Kidney (tissue), 14 donors: ENCODE measurements around the gene ADCY10. TPM values are rescaled to one million over a fixed set of nuclear protein-coding genes. Genes with fewer than 3 reads are reported as not detected.
A peak's percentile ranks its signal among the peaks of the same experiment; 100 is the strongest.
"Not testable (repeated sequence)": the region's sequence is repeated elsewhere in the genome, so short reads cannot be mapped to it uniquely, and the experiment has no call there.

Experiments
- DNase-seq, 5 donors: peaks; one replicate each; pipeline ENCODE4 v3.0.0-alpha.2; 2013 to 2020
- FAIRE-seq: peaks from 2 replicates; lab custom pipeline; 2012; peaks lifted over from hg19 to GRCh38; lab: Jason Lieb, UNC
- H3K27ac ChIP-seq, 2 donors: one replicate each; pipeline ENCODE4 v1.7.0; 2013; ENCODE audit warnings: low read depth in 2 of 2, low read length in 2 of 2, inconsistent platforms in 1 of 2
- H3K27me3 ChIP-seq: one replicate; pipeline ENCODE4 v1.7.1; 2013; ENCODE audit warnings: low read length, inconsistent platforms; ENCODE audit not compliant: control insufficient read depth, insufficient read depth
- H3K36me3 ChIP-seq, 3 donors: one replicate each; pipeline versions ENCODE4 v1.7.0 to v1.7.1; 2013; ENCODE audit warnings: low read length in 3 of 3, control low read depth in 1 of 3, inconsistent platforms in 1 of 3; ENCODE audit not compliant: insufficient read depth in 3 of 3, control insufficient read depth in 2 of 3
- H3K4me1 ChIP-seq, 3 donors: one replicate each; pipeline versions ENCODE4 v1.7.0 to v1.7.1; 2013; ENCODE audit warnings: low read length in 3 of 3, inconsistent platforms in 1 of 3, low read depth in 1 of 3; ENCODE audit not compliant: control insufficient read depth in 2 of 3, insufficient read depth in 2 of 3
- H3K4me3 ChIP-seq, 3 donors: one replicate each; pipeline versions ENCODE4 v1.7.0 to v1.8.1; 2013; ENCODE audit warnings: low read length in 3 of 3, control low read depth in 1 of 3, inconsistent platforms in 1 of 3
- H3K9ac ChIP-seq, 3 donors: one replicate each; pipeline versions ENCODE4 v1.7.0 to v1.7.1; 2013; ENCODE audit warnings: low read length in 3 of 3, control low read depth in 1 of 3, inconsistent platforms in 1 of 3
- H3K9me3 ChIP-seq, 3 donors: one replicate each; pipeline versions ENCODE4 v1.7.0 to v1.7.1; 2013; ENCODE audit warnings: low read length in 3 of 3, control low read depth in 1 of 3, inconsistent platforms in 1 of 3; ENCODE audit not compliant: control insufficient read depth in 2 of 3, insufficient read depth in 1 of 3
- intact Hi-C: fragments of 100-400 bp; cut with DNase I; formaldehyde crosslinking; loops from one replicate; pipeline ENCODE4 v1.11.1; 2022
- polyA plus RNA-seq: library from polyadenylated mRNA; stranded (reverse); fragments of 350-450 nt; fragmentation: Illumina TruSeq; extraction: RNeasy Lipid Tissue Mini Kit (QIAGEN cat#74804); gene quantifications from one replicate; pipeline ENCODE4 v1.2.3, GENCODE V29; 2014; ENCODE audit warnings: low read depth, low replicate concordance; ENCODE audit not compliant: insufficient read depth
- total RNA-seq: library from RNA; stranded (reverse); fragmentation: NEBNext Ultra II Directional; extraction: Animal tissue kit (Norgen Biotek cat#: 25700); gene quantifications from one replicate; pipeline ENCODE4 v1.2.1, GENCODE V29; 2021
- TF ChIP-seq, protein P1 (sequence below): IDR thresholded peaks from 3 replicates; pipeline ENCODE4 v1.5.1; 2012; ENCODE audit warnings: mild to moderate bottlenecking, moderate library complexity, borderline replicate concordance; ENCODE audit not compliant: insufficient read depth; ENCODE audit errors: extremely low read depth
- donor health status: control.
- donor health status: control.
- donor health status: control.
- donor health status: control.
- donor health status: control.
- donor health status: DM: yes; HTN: yes; CAD: no.
- donor health status: Normal renal cell carcinoma (clear cell type).

ADCY10 gene
- total and polyA plus RNA-seq, 2 donors from 2014 or later: 0.22 to 0.28 TPM

DNA sequence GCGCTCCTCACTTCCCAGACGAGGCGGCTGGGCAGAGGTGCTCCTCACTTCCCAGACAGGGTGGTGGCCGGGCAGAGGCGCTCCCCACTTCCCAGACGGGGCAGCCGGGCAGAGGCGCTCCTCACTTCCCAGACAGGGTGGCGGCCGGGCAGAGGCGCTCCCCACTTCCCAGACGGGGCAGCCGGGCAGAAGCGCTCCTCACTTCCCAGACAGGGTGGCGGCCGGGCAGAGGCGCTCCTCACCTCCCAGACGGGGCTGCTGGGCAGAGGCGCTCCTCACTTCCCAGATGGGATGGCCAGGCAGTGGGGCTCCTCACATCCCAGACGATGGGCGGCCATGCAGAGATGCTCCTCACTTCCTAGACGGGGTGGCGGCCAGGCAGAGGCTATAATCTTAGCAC lies 107.7 kb downstream of the ADCY10 start:
- H3K4me3 ChIP-seq, H3K27ac ChIP-seq, H3K9ac ChIP-seq, H3K27me3 ChIP-seq, H3K9me3 ChIP-seq, H3K4me1 ChIP-seq, H3K36me3 ChIP-seq, intact Hi-C loops, FAIRE-seq: not testable (repeated sequence)
- peak in 1 of 5 donors; percentile 69 for DNase-seq

DNA sequence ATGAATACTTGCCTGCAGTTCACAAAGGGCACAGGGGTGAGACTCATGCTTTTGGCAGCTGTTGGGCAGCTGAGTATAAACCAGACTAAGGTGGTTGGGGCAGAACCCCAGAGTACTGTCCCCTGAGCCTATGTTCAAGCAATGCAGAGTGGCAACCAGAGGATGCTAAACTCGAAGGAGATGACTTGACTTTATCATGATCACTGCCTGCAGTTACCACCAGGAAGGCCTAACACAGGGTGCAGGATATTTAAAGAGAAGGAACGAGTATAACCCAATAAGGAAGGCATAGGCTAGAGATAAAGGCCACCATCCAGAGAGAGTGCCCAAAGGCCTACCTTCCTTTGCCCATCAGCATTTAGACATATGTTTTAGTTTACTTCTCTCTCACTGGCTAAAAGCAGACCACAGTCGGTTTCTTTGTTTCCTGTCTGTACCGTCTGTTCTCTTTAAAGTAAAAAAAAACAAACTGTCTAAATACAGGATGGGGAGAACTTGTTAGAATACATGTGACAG lies 108.8 kb downstream of the ADCY10 start:
- H3K4me1 ChIP-seq: no peaks in the 10 kb centered on the region
- DNase-seq (no peak), FAIRE-seq (no peak)
- TF ChIP-seq, protein P1, sequence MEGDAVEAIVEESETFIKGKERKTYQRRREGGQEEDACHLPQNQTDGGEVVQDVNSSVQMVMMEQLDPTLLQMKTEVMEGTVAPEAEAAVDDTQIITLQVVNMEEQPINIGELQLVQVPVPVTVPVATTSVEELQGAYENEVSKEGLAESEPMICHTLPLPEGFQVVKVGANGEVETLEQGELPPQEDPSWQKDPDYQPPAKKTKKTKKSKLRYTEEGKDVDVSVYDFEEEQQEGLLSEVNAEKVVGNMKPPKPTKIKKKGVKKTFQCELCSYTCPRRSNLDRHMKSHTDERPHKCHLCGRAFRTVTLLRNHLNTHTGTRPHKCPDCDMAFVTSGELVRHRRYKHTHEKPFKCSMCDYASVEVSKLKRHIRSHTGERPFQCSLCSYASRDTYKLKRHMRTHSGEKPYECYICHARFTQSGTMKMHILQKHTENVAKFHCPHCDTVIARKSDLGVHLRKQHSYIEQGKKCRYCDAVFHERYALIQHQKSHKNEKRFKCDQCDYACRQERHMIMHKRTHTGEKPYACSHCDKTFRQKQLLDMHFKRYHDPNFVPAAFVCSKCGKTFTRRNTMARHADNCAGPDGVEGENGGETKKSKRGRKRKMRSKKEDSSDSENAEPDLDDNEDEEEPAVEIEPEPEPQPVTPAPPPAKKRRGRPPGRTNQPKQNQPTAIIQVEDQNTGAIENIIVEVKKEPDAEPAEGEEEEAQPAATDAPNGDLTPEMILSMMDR: no peak
- intact Hi-C loops: no loop called here
- no peaks in the 10 kb centered on the region for H3K36me3 ChIP-seq
- no peak overlapping the region for H3K9ac ChIP-seq
- no peak overlapping the region for H3K27ac ChIP-seq
- no peaks in the 10 kb centered on the region for H3K27me3 ChIP-seq
- H3K9me3 ChIP-seq: no peaks in the 10 kb centered on the region
- no peak overlapping the region for H3K4me3 ChIP-seq

DNA sequence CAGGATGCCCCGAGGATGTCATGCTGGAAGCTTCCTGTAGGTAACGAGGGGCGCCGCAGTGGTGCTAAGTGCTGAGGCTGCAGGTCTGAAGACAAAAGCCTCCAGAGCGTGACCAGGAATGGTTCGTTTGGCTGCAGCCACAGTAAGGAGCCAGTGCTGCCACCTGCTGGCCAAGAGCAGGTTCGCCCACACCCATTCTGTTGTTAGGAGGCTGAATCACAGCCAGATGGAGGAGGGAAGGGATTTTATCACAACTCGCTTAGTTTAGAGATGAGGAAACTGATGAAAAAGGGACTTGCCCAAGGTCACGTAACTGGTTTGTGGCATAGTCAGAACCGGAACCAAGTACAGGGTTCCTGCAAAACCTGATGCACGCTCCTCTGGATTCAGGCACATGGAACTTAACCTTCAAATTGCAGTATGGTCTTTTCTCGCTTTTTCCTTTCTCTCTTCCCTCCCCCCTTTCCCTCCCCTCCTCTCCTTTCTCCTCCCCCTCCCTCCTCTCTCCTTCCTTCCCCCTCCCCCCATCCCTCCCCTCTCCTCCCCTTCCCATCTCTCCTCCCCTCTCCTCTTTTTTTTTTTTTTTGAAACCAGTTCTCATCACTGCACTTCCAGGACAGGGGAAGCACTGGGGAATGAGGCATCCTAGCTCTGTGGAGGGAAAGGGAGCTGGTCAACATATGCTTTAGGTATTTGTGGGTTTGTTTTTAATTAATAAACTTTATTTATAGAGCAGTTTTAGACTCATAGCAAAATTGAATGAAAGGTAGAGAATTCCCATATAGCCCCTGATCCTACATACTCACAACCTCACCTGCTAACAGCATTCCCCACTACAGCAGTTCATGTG lies 110.4 kb downstream of the ADCY10 start:
- DNase-seq (peak; percentile 84 to 95 (median 86)), FAIRE-seq (peak; percentile 66)
- H3K4me1 ChIP-seq: no peaks in the 10 kb centered on the region
- H3K9me3 ChIP-seq: no peaks in the 10 kb centered on the region
- no peak overlapping the region for H3K9ac ChIP-seq
- no peaks in the 10 kb centered on the region for H3K36me3 ChIP-seq
- TF ChIP-seq, protein P1: peak; percentile 95
- no peak overlapping the region for H3K4me3 ChIP-seq
- intact Hi-C loops: no loop called here
- H3K27ac ChIP-seq: no peak overlapping the region
- no peaks in the 10 kb centered on the region for H3K27me3 ChIP-seq

DNA sequence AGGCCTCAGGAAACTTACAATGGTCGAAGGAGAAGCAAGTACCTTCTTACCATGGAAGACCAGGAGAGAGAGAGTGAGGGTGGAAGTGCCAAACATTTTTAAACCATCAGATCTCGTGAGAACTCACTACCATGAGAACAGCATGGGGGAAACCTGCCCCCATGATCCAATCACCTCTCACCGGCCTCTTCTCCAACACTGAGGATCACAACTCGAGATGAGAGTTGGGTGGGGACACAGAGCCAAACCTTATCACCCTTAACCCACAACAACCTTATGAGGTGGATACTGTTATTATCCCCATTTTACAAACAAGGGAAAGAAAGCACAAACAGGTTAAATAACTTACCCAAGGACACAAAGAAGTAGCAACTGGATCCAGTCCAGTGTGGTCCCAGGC lies 111.7 kb downstream of the ADCY10 start:
- DNase-seq: no peak
- H3K4me3 ChIP-seq: no peak overlapping the region
- H3K36me3 ChIP-seq: no peaks in the 10 kb centered on the region
- H3K27ac ChIP-seq: no peak overlapping the region
- no peak overlapping the region for H3K9ac ChIP-seq
- intact Hi-C loops: no loop called here
- TF ChIP-seq, protein P1: no peak
- FAIRE-seq: no peak
- peaks cover 0 to 2% (median 2%) of the 10 kb centered on the region in 3 donors for H3K4me1 ChIP-seq
- H3K27me3 ChIP-seq: no peaks in the 10 kb centered on the region
- no peaks in the 10 kb centered on the region for H3K9me3 ChIP-seq
